Fibroblast of lung (primary cell): ENCODE measurements around the gene NKX1-2.

Source experiments
- EZH2 ChIP-seq: IDR thresholded peaks from 2 replicates; pipeline ENCODE4 v1.5.1; 2012; ENCODE audit warnings: low read length, control low read depth, mild to moderate bottlenecking; ENCODE audit errors: missing control alignments
- TF ChIP-seq, protein P1 (sequence below), 2 donors: IDR thresholded peaks in 1 of 2; conservative IDR thresholded peaks in 1 of 2; 1 replicate in 1 of 2; 2 replicates in 1 of 2; pipeline ENCODE4 v1.5.1; 2011 to 2012; ENCODE audit warnings: low read length in 2 of 2, control low read depth in 1 of 2, inconsistent platforms in 1 of 2, low read depth in 1 of 2, mild to moderate bottlenecking in 1 of 2

DNA sequence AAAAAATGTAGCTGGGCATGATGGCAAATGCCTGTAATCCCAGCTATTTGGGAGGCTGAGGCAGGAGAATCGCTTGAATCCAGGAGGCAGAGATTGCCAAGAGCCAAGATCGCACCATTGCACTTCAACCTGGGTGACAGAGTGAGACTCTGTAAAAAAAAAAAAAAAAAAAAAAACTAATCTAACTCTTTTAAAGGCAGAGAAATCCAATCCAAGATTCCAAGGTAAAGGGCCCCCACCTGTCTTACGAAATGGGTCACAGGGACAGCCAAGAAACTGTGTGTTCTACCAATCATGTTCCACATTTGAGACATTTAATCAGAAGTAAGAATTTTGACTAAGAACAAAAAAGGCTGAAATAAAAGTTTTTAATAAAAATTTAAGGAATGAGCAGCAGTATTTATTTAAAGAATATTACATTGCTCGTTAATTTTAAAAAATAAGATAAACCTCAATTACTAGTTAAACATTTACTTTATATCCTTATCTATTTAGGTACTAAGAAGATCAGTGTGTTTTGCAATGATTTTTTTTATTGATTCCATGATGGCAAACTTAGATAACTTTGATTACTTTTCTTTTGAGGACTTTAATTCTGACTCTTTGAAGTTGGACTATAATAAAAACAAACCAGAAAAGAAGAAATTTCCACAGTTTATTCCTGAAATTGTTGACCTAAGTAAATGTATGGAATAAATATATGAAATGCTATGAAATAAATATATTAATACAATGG lies 24.4 kb downstream of the NKX1-2 start:
- TF ChIP-seq, protein P1, sequence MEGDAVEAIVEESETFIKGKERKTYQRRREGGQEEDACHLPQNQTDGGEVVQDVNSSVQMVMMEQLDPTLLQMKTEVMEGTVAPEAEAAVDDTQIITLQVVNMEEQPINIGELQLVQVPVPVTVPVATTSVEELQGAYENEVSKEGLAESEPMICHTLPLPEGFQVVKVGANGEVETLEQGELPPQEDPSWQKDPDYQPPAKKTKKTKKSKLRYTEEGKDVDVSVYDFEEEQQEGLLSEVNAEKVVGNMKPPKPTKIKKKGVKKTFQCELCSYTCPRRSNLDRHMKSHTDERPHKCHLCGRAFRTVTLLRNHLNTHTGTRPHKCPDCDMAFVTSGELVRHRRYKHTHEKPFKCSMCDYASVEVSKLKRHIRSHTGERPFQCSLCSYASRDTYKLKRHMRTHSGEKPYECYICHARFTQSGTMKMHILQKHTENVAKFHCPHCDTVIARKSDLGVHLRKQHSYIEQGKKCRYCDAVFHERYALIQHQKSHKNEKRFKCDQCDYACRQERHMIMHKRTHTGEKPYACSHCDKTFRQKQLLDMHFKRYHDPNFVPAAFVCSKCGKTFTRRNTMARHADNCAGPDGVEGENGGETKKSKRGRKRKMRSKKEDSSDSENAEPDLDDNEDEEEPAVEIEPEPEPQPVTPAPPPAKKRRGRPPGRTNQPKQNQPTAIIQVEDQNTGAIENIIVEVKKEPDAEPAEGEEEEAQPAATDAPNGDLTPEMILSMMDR (conservative IDR thresholded peaks at IDR 0.05 in 1 of 2, IDR thresholded peaks at IDR 0.05 in 1 of 2; ENCODE audit: low read depth in 1 of 2, low read length in 2 of 2), result no peak
- no peak for TF ChIP-seq EZH2
